Activated CD4-positive, alpha-beta T cell treated with anti-CD3 and anti-CD28 coated beads, Interleukin-2, Interleukin-6, amounts not matched to agents 100 ng/mL and 50 ng/mL, durations not matched to agents 16 hours and 8 hours (primary cell): Measurements from ENCODE around the gene TMEM245.
"Not testable (repeated sequence)": the region's sequence is repeated elsewhere in the genome, so short reads cannot be mapped to it uniquely, and the experiment has no call there.

Source experiments
- DNase-seq: peaks from one replicate; pipeline ENCODE4 v3.0.0-alpha.2; 2020

Gene TMEM245

GRCh38 chr9:108980893-108981292 is 138.9 kb downstream of the TMEM245 start:
- DNase-seq = no peak

- no peak for DNase-seq
These were observed 141.5 kb downstream of the TMEM245 start for GRCh38 chr9:108978205-108978604.

- DNase-seq = no peak
These were observed 145.9 kb downstream of the TMEM245 start for GRCh38 chr9:108973895-108974294.

GRCh38 chr9:108972626-108973209 is 147.0 kb downstream of the TMEM245 start:
- DNase-seq = no peak

- no peak for DNase-seq
These were observed 147.6 kb downstream of the TMEM245 start for GRCh38 chr9:108972186-108972585.

GRCh38 chr9:108971392-108971791 is 148.4 kb downstream of the TMEM245 start:
- DNase-seq = not testable (repeated sequence)

- no peak for DNase-seq
These were observed 151.8 kb downstream of the TMEM245 start for GRCh38 chr9:108967916-108968315.
